Epidermal melanocyte (primary cell): ENCODE results near the gene GSPT1.

Experiments
- DNase-seq: peaks from one replicate; pipeline ENCODE4 v3.0.0; 2011; ENCODE audit warnings: low spot score; ENCODE audit not compliant: insufficient read length

GSPT1 gene

GRCh38 chr16:11913425-11914079 lies 2.2 kb downstream of the GSPT1 start:
- DNase-seq = no peak

GRCh38 chr16:11909653-11910545 lies 5.9 kb downstream of the GSPT1 start:
- DNase-seq = no peak

- DNase-seq = no peak
Measured at GRCh38 chr16:11907160-11907970, 8.4 kb downstream of the GSPT1 start.

- no peak for DNase-seq
Measured at GRCh38 chr16:11903906-11904305, 11.8 kb downstream of the GSPT1 start.

GRCh38 chr16:11901091-11901490 lies 14.7 kb downstream of the GSPT1 start:
- DNase-seq = no peak

- no peak for DNase-seq
Measured at GRCh38 chr16:11896486-11897176, 19.1 kb downstream of the GSPT1 start.

- DNase-seq = no peak
Measured at GRCh38 chr16:11893571-11893970, 22.2 kb downstream of the GSPT1 start.

- DNase-seq = no peak
Measured at GRCh38 chr16:11892761-11893160, 23.0 kb downstream of the GSPT1 start.

GRCh38 chr16:11890231-11890965 lies 25.4 kb downstream of the GSPT1 start:
- DNase-seq = no peak

- DNase-seq = no peak
Measured at GRCh38 chr16:11886881-11887280, 28.9 kb downstream of the GSPT1 start.

GRCh38 chr16:11884035-11884434 lies 31.7 kb downstream of the GSPT1 start:
- DNase-seq = no peak

- no peak for DNase-seq
Measured at GRCh38 chr16:11880007-11880406, 35.7 kb downstream of the GSPT1 start.

- no peak for DNase-seq
Measured at GRCh38 chr16:11877374-11877773, 38.4 kb downstream of the GSPT1 start.

- DNase-seq = no peak
Measured at GRCh38 chr16:11876306-11876705, 39.5 kb downstream of the GSPT1 start.

- DNase-seq = no peak
Measured at GRCh38 chr16:11875721-11876120, 40.0 kb downstream of the GSPT1 start.

GRCh38 chr16:11871193-11871592 lies 44.6 kb downstream of the GSPT1 start:
- DNase-seq = no peak

GRCh38 chr16:11870399-11870798 lies 45.4 kb downstream of the GSPT1 start:
- DNase-seq = no peak

- no peak for DNase-seq
Measured at GRCh38 chr16:11869353-11870228, 46.2 kb downstream of the GSPT1 start.

GRCh38 chr16:11868412-11868980 lies 47.3 kb downstream of the GSPT1 start:
- DNase-seq = no peak
